Naive B cell (primary cell): ENCODE measurements around the gene TLNRD1. TPM values are rescaled to one million over a fixed set of nuclear protein-coding genes. Genes with fewer than 3 reads are reported as not detected.

Experiments used
- ATAC-seq, 2 donors: fragments of 150-1000 bp; cut with Tn5 transposase; 2 replicates each; pipeline ENCODE4 v1.10.0; 2021; ENCODE audit warnings: low read depth in 2 of 2, mild to moderate bottlenecking in 2 of 2, moderate library complexity in 2 of 2
- DNase-seq: peaks from one replicate; pipeline ENCODE4 v3.0.0; 2022
- H3K27ac Mint-ChIP-seq, 6 donors: one replicate each; pipeline ENCODE4 v1.8.0; 2020 to 2022; ENCODE audit warnings: mild to moderate bottlenecking in 6 of 6, mixed read lengths in 6 of 6, moderate library complexity in 5 of 6, inconsistent platforms in 2 of 6
- H3K27me3 Mint-ChIP-seq, 3 donors: one replicate each; pipeline ENCODE4 v1.8.0; 2021 to 2022; ENCODE audit warnings: mixed read lengths in 3 of 3, mild to moderate bottlenecking in 1 of 3
- H3K36me3 Mint-ChIP-seq, 2 donors: one replicate each; pipeline ENCODE4 v1.8.0; 2020 to 2022; ENCODE audit warnings: mixed read lengths in 2 of 2, inconsistent platforms in 1 of 2, mild to moderate bottlenecking in 1 of 2
- H3K4me1 Mint-ChIP-seq, 3 donors: one replicate each; pipeline ENCODE4 v1.8.0; 2020 to 2022; ENCODE audit warnings: mixed read lengths in 3 of 3, inconsistent platforms in 1 of 3, mild to moderate bottlenecking in 1 of 3, moderate library complexity in 1 of 3
- H3K4me3 Mint-ChIP-seq, 8 donors: one replicate each; pipeline ENCODE4 v1.8.0; 2020 to 2022; ENCODE audit warnings: mild to moderate bottlenecking in 8 of 8, mixed read lengths in 8 of 8, moderate library complexity in 8 of 8, inconsistent platforms in 2 of 8
- H3K9me3 Mint-ChIP-seq, 7 donors: one replicate each; pipeline ENCODE4 v1.8.0; 2020 to 2022; ENCODE audit warnings: mixed read lengths in 7 of 7, mild to moderate bottlenecking in 5 of 7, inconsistent platforms in 2 of 7, moderate library complexity in 1 of 7
- polyA plus RNA-seq, 6 donors: library from polyadenylated mRNA; unstranded; fragments of 300-500 nt; fragmentation: Illumina TruSeq; gene quantifications; one replicate each; pipeline ENCODE4 v1.2.3, GENCODE V29; 2021; ENCODE audit warnings: low read depth in 6 of 6

Gene TLNRD1
- polyA plus RNA-seq, 6 donors from 2014 or later, result 3.0 to 6.4 (median 5.2) TPM

DNA sequence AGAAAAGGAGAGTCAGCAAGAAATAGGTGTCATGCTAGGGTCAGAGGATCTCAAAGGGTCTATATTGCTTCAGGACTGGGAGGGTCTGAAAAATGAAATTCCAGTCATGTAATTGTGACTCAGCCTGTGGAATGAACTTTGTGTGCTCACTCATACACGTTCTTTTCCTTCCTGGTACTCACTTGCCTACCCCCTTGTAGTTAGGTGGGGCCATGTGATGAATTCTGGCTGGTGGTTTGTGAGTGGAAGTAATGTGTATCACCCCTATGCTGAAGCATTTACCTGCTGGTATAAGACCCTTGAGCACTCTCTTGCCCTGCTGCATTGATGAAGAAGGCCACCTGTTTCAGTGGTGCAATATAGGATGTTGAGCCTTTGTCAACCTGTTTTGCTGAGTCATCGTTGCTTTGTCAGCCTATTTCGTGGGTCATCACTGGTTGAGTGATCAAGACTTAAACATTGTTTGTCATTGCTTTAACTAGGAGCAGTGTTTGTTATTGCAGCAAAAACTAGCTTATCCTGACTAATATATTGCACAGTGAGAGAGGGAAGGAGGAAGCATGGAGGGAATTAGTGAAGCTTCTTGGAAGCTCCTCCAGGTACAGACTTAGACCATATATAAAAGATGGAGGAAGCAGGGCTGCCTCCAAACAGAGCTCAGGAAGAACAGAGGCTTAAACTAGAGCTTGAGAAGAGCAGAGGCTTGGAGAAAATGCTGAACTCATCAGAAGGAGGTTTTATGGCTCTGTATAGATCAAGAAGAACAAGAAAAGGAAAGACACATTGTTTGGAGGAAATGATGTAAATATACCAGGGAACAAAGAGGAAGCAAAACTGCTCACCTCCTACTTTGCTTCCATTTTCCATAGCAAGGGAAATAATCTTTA lies 28.9 kb downstream of the TLNRD1 start:
- Mint-ChIP-seq H3K4me1 (peaks cover 14 to 23% (median 17%) of the 10 kb centered on the region in 3 donors), H3K36me3 (peaks cover 0 to 7% of the 10 kb centered on the region in 2 donors), H3K27me3 (peaks cover 0 to 4% (median 0%) of the 10 kb centered on the region in 3 donors), H3K27ac (no peak overlapping the region), H3K4me3 (peak overlapping the region in 1 of 8 donors; percentile 33), H3K9me3 (peaks cover 0 to 8% (median 2%) of the 10 kb centered on the region in 7 donors)
- DNase-seq (no peak), ATAC-seq (no peak)

DNA sequence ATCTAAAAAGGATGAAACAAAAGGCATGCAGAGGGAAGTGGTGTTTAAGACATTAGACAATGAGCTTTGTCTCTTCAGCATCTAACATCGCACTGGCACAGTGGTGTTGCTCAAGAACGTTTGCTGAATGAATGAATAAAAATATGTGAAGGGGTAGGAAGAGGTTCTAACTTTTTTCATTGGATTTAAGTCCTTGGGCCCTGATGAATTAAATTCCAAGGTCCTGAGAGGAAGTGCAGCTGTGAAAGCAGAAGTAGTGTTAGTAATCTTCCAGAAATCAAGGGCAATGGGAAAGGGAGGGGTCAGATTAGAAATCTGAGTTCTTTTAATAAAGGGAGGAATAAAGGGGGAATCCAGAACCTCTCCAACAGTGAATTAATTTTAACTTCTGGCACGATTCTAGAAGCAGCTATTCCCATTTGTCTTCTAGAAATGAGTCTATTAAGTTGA lies 29.6 kb downstream of the TLNRD1 start:
- DNase-seq, result no peak
- H3K4me1 Mint-ChIP-seq, result peaks cover 14 to 17% (median 17%) of the 10 kb centered on the region in 3 donors

DNA sequence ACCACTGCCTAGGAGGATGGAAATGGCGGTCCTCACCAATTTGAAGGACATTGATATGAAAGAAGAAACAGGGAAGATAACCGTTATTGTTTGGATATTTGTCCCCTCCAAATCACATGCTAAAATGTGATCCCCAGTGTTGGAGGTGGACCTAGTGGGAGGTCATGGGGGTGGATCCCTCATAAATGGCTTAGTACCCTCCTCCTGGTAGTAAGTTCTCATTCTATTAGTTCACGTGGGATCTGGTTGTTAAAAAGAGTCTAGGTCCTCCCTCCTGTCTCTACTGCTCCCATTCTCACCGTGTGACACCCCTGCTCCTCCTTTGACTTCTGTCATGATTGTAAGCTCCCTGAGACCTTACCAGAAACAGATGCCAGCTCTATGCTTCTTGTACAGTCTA lies 30.5 kb downstream of the TLNRD1 start:
- Mint-ChIP-seq H3K27ac (peak overlapping the region in 1 of 6 donors; percentile 32), H3K9me3 (peaks cover 0 to 8% (median 2%) of the 10 kb centered on the region in 7 donors), H3K36me3 (peaks cover 0 to 7% of the 10 kb centered on the region in 2 donors), H3K27me3 (peaks cover 0 to 4% (median 0%) of the 10 kb centered on the region in 3 donors), H3K4me3 (no peak overlapping the region), H3K4me1 (peaks cover 14 to 17% (median 17%) of the 10 kb centered on the region in 3 donors)
- ATAC-seq (no peak), DNase-seq (no peak)

More for the DNA sequence above, 29.6 kb downstream of the TLNRD1 start:
- ATAC-seq, result no peak
- Mint-ChIP-seq H3K9me3 (peaks cover 0 to 8% (median 2%) of the 10 kb centered on the region in 7 donors), H3K27ac (no peak overlapping the region), H3K27me3 (peaks cover 0 to 4% (median 0%) of the 10 kb centered on the region in 3 donors), H3K4me3 (peak overlapping the region in 1 of 8 donors; percentile 32), H3K36me3 (peaks cover 0 to 7% of the 10 kb centered on the region in 2 donors)

DNA sequence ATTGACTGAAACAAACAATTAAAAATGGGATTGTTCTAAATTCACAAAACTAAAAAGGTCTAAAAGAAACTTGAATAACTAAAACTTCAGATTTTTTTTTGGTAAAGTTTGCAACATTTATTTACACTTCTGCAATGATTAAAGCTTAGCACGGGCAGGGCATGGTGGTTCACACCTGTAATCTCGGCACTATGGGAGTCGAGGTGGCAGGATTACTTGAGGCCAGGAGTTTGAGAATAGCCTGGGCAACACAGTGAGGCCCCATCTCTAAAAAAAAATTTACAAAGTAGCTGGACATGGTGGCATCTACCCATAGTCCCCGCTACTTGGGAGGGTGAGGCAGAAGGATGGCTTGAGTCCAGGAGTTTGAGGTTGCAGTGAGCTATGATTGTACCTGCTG lies 31.6 kb downstream of the TLNRD1 start:
- peaks cover 14 to 17% (median 17%) of the 10 kb centered on the region in 3 donors for H3K4me1 Mint-ChIP-seq
- H3K4me3 Mint-ChIP-seq, result no peak overlapping the region
- H3K36me3 Mint-ChIP-seq, result peaks cover 0 to 7% of the 10 kb centered on the region in 2 donors
- peaks cover 0 to 4% (median 0%) of the 10 kb centered on the region in 3 donors for H3K27me3 Mint-ChIP-seq
- peak overlapping the region in 1 of 6 donors; percentile 2 for H3K27ac Mint-ChIP-seq
- peaks cover 0 to 8% (median 2%) of the 10 kb centered on the region in 7 donors for H3K9me3 Mint-ChIP-seq
- no peak for DNase-seq
- no peak for ATAC-seq

DNA sequence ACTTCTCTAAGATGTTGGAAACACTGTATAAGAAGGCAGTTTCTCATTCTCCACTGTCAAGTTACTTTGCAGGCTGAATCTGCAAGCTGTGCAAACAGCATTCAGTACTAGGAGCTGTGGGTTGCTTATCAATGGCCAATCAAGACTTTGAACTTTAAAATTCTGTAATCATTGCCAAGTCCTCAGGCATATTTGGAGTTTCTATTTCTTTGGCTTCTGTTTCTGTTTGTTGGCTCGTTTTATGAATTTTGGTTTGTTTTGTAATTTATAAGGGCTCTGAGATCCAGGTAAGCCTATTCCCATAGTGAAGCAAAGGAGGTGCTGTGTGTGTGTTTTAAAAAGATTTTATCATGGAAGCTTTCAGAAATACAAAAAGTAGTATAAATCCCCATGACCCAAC lies 32.1 kb downstream of the TLNRD1 start:
- DNase-seq (no peak), ATAC-seq (no peak)
- peaks cover 0 to 8% (median 2%) of the 10 kb centered on the region in 7 donors for H3K9me3 Mint-ChIP-seq
- H3K27ac Mint-ChIP-seq, result no peak overlapping the region
- no peak overlapping the region for H3K4me3 Mint-ChIP-seq
- H3K36me3 Mint-ChIP-seq, result peaks cover 0 to 7% of the 10 kb centered on the region in 2 donors
- peaks cover 0 to 4% (median 0%) of the 10 kb centered on the region in 3 donors for H3K27me3 Mint-ChIP-seq
- peaks cover 14 to 17% (median 17%) of the 10 kb centered on the region in 3 donors for H3K4me1 Mint-ChIP-seq

DNA sequence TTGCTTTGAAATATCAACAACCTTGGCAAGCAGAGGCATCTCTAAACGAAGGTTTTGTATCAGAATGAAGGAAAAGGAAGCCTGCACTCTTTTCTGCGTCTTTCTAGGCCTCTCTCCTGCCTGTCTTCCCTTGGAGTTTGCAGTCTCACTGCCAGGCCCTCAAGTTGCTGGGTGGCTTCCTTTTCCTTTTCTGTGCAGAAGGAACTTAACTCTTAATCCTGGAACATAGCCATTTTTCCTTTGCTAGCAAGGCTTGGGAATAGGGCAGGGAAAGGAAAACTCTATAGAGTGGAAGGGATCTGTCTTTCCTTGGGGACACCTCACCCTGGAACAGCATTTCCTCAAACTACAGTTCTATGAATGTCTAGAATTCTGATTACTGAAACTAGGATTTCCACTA lies 32.8 kb downstream of the TLNRD1 start:
- H3K4me3 Mint-ChIP-seq, result no peak overlapping the region
- no peak overlapping the region for H3K27ac Mint-ChIP-seq
- peaks cover 14 to 17% (median 17%) of the 10 kb centered on the region in 3 donors for H3K4me1 Mint-ChIP-seq
- ATAC-seq, result no peak
- DNase-seq, result no peak
- H3K36me3 Mint-ChIP-seq, result peaks cover 0 to 7% of the 10 kb centered on the region in 2 donors
- H3K9me3 Mint-ChIP-seq, result peaks cover 0 to 8% (median 2%) of the 10 kb centered on the region in 7 donors
- peaks cover 0 to 4% (median 0%) of the 10 kb centered on the region in 3 donors for H3K27me3 Mint-ChIP-seq

DNA sequence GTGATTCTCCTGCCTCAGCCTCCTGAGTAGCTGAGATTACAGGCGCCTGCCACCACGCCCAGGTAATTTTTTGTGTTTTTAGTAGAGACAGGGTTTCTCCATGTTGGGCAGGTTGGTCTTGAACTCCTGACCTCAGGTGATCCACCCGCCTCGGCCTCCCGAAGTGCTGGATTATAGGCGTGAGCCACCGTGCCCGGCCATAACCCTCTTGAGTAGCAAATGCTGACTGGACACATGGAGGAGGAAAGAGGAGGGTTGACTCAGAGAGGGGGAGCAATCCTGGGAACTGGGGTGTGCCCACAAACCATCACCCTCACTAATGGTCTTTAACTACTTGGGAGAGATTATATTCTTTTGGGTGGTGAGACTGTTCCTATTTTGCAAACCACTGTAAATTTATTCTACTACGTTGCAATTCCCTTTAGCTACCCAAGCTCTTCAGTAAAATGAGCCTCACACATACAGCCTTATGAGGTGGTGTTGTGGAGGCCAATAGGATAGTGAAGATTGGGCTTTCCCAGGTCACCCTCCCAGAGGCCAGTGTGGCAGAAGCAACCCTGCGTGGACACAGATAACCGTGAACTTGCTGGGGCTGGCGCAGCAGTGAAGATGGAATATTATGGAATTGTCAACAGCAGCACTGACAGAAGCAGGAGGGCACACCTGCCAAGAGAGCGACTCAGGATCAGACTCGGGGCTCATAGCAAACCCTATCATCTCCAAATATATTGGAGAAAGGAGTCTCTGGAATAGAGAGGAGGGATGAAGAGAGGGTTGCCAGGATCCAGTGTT lies 37.4 kb downstream of the TLNRD1 start:
- H3K4me1 Mint-ChIP-seq, result peaks cover 0 to 5% (median 5%) of the 10 kb centered on the region in 3 donors
- H3K27ac Mint-ChIP-seq, result peak overlapping the region in 1 of 6 donors; percentile 56
- H3K36me3 Mint-ChIP-seq, result no peaks in the 10 kb centered on the region
- no peak for ATAC-seq
- H3K9me3 Mint-ChIP-seq, result no peaks in the 10 kb centered on the region
- DNase-seq, result no peak
- H3K27me3 Mint-ChIP-seq, result peaks cover 0 to 4% (median 0%) of the 10 kb centered on the region in 3 donors
- H3K4me3 Mint-ChIP-seq, result no peak overlapping the region

DNA sequence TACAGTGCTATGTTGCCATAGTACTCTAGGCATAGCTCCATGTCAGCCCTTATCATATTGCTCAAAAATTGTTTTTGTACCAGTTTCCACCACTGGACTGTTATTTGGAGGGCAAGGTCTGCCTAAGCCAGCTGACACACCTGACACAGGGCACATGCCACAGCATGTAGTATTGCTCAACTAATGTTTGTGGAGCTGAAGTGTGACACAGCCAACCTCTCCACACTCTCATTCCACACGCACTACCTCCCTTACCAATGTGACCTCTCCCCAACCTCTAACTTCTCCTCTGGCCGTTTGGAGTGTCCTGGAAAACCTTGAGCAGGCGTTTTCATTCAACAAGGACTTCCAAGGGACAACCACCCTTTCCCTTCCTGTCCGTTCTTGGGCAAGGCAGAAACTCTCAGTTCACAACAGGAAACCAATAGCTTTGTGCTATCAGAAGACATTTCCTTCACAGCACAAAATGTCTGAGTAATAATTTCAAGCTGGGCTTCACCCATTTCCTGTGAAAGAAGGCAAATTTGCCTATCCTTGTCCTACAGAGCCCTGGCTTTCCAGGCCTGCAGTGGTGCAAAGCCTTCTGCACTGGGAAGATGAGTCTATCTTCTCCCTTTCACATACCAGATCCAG lies 38.4 kb downstream of the TLNRD1 start:
- Mint-ChIP-seq H3K9me3 (no peaks in the 10 kb centered on the region), H3K27ac (no peak overlapping the region), H3K36me3 (no peaks in the 10 kb centered on the region), H3K4me3 (no peak overlapping the region), H3K4me1 (peaks cover 0 to 5% (median 5%) of the 10 kb centered on the region in 3 donors), H3K27me3 (peaks cover 0 to 4% (median 0%) of the 10 kb centered on the region in 3 donors)
- DNase-seq, result no peak
- no peak for ATAC-seq

DNA sequence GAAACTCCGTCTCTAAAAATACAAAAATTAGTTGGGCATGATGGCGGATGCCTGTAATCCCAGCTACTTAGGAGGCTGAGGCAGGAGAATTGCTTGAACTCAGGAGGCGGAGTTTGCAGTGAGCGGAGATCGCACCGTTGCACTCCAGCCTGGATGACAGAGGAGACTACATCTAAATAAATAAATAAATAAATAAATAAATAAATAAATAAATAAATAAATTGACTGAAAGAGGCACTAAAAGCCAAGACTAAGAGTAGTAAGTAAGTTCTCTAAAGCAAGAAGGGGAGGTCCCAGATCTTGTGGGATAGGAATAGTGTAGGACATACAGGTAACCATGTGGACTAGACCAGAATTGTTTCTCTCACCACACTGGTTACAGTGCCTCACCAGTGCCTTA lies 40.0 kb downstream of the TLNRD1 start:
- Mint-ChIP-seq H3K27me3 (peaks cover 0 to 4% (median 0%) of the 10 kb centered on the region in 3 donors), H3K36me3 (no peaks in the 10 kb centered on the region), H3K4me1 (peaks cover 2 to 5% (median 5%) of the 10 kb centered on the region in 3 donors)

DNA sequence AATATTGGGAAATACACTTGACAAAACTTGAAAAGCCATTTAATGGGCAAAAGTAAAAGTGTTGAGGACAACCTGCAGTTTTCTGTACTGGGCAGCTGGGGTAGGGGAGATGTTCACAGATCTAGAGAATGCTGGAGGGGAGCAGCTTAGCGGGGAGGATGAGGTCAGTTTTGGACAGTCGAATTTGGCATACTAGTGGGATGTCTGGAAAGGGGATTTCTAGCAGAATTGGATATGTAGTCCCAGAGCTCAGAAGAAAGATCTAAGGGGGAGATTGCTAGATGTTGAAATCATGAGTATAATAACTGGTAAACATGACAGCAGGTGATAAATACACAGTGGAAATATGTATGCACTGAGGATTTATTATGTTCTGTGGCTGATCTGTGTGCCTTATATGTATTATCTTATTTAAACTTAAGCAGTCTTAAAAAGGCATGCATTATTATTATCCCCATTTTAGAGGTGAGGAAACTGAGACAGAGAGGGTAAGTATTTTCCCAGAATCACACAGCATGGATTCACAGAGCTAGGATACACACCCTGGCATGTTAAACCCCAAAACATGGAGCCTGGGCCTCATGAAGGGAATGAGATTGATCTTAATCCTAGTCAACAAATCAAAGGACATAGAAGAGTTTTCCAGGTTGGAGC lies 42.7 kb downstream of the TLNRD1 start:
- Mint-ChIP-seq H3K9me3 (peaks cover 3 to 13% (median 8%) of the 10 kb centered on the region in 7 donors), H3K27me3 (peaks cover 0 to 4% (median 0%) of the 10 kb centered on the region in 3 donors), H3K36me3 (no peaks in the 10 kb centered on the region), H3K4me3 (no peak overlapping the region), H3K4me1 (peaks cover 5% of the 10 kb centered on the region in 3 donors), H3K27ac (peak overlapping the region in 1 of 6 donors; percentile 5)
- DNase-seq (no peak), ATAC-seq (no peak)

More for the DNA sequence above, 40.0 kb downstream of the TLNRD1 start:
- ATAC-seq, result no peak
- no peak for DNase-seq
- Mint-ChIP-seq H3K27ac (no peak overlapping the region), H3K9me3 (peaks cover under 1 to 8% (median 2%) of the 10 kb centered on the region in 7 donors), H3K4me3 (no peak overlapping the region)

DNA sequence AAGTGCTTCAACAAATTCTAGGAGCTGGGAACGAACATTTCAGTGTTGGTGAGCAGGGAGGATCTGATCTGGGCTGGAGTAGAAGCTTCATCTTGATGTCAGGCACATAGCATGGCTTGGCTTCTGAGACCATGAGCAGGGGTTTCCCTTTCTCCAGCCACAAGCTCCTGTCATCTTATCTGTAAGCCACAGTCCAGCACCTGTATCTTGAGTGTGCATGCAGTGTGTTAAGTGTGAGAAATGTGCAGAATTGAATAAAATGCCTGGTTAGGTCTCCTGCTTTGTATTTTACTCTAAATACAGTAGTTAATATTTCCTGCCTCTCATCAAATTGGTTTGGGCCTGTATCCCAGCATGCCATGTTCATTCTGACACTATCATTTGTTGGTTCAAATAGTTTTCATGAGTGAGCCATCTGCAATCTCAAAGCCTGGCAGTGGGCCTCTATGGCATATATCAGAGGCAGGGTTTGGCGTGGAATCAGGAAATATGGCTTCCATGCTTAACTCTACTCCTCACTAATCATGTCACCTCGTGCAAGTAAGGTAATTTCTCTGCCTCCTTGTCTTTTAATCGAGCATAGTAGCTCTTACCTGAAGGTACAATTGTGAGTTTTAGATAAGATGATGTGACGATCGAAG lies 43.3 kb downstream of the TLNRD1 start:
- ATAC-seq (no peak), DNase-seq (no peak)
- Mint-ChIP-seq H3K27ac (no peak overlapping the region), H3K27me3 (peaks cover 0 to 4% (median 0%) of the 10 kb centered on the region in 3 donors), H3K36me3 (no peaks in the 10 kb centered on the region), H3K4me3 (no peak overlapping the region), H3K4me1 (peaks cover 3 to 5% (median 5%) of the 10 kb centered on the region in 3 donors), H3K9me3 (peaks cover 3 to 13% (median 8%) of the 10 kb centered on the region in 7 donors)

DNA sequence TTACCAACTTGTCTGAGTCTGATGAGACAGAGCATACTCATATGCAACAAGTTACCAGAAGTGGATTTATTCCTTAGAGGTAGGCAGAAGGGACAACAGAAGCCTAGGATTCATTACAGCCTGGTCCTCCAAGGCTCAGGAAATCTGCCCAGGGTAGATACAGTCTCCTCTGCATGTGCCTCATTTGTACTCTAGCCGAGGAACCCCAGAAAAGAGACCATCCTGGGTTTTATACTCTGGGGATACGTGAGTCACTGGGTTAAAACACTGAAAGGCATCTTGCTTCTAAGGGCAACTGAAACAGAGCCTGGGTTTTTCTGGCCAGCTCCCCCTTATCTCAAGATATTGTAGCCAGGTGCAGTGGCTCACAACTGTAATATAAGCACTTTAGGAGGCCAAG lies 45.6 kb downstream of the TLNRD1 start:
- H3K27me3 Mint-ChIP-seq, result no peaks in the 10 kb centered on the region
- no peak overlapping the region for H3K27ac Mint-ChIP-seq
- DNase-seq (no peak), ATAC-seq (no peak)
- H3K36me3 Mint-ChIP-seq, result no peaks in the 10 kb centered on the region
- H3K4me3 Mint-ChIP-seq, result no peak overlapping the region
- H3K4me1 Mint-ChIP-seq, result peaks cover 0 to 5% (median 0%) of the 10 kb centered on the region in 3 donors
- H3K9me3 Mint-ChIP-seq, result peaks cover 5 to 13% (median 8%) of the 10 kb centered on the region in 7 donors
